Lower leg skin (tissue), 3 donors: ENCODE results near the gene INSYN1.

Experiments
- POLR2A ChIP-seq, 2 donors: fragments of 450-650 bp; IDR thresholded peaks; one replicate each; pipeline ENCODE4 v1.6.1; 2016 to 2017; ENCODE audit warnings: antibody characterized with exemption in 2 of 2, mild to moderate bottlenecking in 1 of 2, moderate library complexity in 1 of 2
- TF ChIP-seq, protein P1 (sequence below), 3 donors: fragments of 450-650 bp; IDR thresholded peaks; one replicate each; pipeline ENCODE4 v1.5.1; 2016; ENCODE audit warnings: antibody characterized with exemption in 3 of 3, mild to moderate bottlenecking in 3 of 3, moderate library complexity in 2 of 3

- TF ChIP-seq, protein P1, sequence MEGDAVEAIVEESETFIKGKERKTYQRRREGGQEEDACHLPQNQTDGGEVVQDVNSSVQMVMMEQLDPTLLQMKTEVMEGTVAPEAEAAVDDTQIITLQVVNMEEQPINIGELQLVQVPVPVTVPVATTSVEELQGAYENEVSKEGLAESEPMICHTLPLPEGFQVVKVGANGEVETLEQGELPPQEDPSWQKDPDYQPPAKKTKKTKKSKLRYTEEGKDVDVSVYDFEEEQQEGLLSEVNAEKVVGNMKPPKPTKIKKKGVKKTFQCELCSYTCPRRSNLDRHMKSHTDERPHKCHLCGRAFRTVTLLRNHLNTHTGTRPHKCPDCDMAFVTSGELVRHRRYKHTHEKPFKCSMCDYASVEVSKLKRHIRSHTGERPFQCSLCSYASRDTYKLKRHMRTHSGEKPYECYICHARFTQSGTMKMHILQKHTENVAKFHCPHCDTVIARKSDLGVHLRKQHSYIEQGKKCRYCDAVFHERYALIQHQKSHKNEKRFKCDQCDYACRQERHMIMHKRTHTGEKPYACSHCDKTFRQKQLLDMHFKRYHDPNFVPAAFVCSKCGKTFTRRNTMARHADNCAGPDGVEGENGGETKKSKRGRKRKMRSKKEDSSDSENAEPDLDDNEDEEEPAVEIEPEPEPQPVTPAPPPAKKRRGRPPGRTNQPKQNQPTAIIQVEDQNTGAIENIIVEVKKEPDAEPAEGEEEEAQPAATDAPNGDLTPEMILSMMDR (IDR thresholded peaks at IDR 0.05) = no peak
- TF ChIP-seq POLR2A (IDR thresholded peaks at IDR 0.05) = no peak
Observed at GRCh38 chr15:73745073-73745472, 8.1 kb downstream of the INSYN1 start.
